ENCODE results near the gene RPL15. TPM values are rescaled to one million over a fixed set of nuclear protein-coding genes. Genes with fewer than 3 reads are reported as not detected.
A peak's percentile ranks its signal among the peaks of the same experiment; 100 is the strongest.

RPL15 gene
- total RNA-seq, 2 donors from 2014 or later: 608 to 1,311 TPM

DNA sequence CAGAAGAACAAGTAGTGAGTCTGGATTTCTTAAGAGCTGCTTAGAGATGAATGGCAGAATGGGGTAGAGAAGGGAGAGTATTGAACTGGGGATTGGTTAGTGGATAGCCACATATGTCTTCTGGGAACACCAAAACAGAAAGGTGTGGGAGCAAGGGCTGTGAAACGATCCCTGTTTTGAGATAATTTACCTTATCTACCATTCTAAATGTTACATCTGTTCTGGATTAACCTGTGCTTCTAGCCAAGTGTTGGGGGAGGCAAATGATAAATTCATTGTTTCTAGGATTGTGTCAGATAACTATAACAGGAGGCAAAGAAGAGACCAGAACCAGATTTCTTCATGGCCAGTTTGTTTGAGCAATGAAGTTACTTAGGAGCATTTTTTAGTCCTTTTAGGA, 36.6 kb downstream of the RPL15 start:
- no peak overlapping the region for H3K4me3 ChIP-seq
- TF ChIP-seq, protein P1, sequence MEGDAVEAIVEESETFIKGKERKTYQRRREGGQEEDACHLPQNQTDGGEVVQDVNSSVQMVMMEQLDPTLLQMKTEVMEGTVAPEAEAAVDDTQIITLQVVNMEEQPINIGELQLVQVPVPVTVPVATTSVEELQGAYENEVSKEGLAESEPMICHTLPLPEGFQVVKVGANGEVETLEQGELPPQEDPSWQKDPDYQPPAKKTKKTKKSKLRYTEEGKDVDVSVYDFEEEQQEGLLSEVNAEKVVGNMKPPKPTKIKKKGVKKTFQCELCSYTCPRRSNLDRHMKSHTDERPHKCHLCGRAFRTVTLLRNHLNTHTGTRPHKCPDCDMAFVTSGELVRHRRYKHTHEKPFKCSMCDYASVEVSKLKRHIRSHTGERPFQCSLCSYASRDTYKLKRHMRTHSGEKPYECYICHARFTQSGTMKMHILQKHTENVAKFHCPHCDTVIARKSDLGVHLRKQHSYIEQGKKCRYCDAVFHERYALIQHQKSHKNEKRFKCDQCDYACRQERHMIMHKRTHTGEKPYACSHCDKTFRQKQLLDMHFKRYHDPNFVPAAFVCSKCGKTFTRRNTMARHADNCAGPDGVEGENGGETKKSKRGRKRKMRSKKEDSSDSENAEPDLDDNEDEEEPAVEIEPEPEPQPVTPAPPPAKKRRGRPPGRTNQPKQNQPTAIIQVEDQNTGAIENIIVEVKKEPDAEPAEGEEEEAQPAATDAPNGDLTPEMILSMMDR (IDR thresholded peaks at IDR 0.05): no peak
- peaks cover 0 to 62% of the 10 kb centered on the region in 2 donors for H3K4me1 ChIP-seq
- no peaks in the 10 kb centered on the region for H3K9me3 ChIP-seq
- no peak for DNase-seq (ENCODE audit: low spot score)
- H3K27me3 ChIP-seq: no peaks in the 10 kb centered on the region
- H3K36me3 ChIP-seq: peaks cover 11% of the 10 kb centered on the region
- no peak overlapping the region for H3K27ac ChIP-seq

DNA sequence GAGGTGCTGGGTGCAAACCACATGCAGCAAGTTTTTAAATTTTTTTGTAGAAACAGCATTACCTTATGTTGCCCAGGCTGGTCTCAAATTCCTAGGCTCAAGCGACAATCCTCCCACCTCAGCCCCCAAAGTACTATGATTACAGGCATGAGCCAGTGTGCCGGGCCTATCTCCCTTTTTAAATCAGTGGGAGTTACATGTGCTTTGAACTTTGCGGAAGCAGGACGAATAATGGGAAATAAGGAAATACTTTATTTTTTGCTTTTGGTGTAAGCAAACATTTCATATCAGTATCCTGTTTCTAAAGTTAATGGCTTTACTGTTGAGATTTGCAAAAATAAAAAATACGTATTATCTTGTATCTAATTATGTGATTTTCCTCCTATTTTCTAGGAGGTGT, 37.2 kb downstream of the RPL15 start:
- Histone ChIP-seq H3K4me1 (peaks cover 0 to 61% of the 10 kb centered on the region in 2 donors), H3K9me3 (no peaks in the 10 kb centered on the region)
- TF ChIP-seq, protein P1 (IDR thresholded peaks at IDR 0.05): no peak

DNA sequence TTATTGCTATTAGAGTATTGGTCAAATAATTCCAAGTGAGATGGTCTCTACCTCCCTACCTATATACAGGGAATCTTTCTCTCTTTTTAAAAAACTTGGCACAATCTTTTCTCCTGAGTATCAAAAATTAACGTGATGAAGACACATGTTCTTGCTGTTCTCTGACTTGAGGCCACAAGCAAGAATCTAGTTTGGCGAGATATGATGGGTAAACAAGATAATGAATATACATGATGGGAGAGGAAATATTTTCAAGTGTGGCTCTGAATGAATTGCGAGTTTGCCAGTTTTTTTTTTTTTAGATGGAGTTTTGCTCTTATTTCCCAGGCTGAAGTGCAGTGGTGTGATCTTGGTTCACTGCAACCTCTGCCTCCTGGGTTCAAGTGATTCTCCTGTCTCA, 39.8 kb downstream of the RPL15 start:
- no peak for DNase-seq (ENCODE audit: low spot score)
- Histone ChIP-seq H3K4me3 (no peak overlapping the region), H3K9me3 (no peaks in the 10 kb centered on the region), H3K36me3 (peaks cover 27% of the 10 kb centered on the region), H3K4me1 (peaks cover 0 to 38% of the 10 kb centered on the region in 2 donors), H3K27me3 (no peaks in the 10 kb centered on the region), H3K27ac (no peak overlapping the region)
- TF ChIP-seq, protein P1 (IDR thresholded peaks at IDR 0.05): no peak

More for the DNA sequence above, 37.2 kb downstream of the RPL15 start:
- no peak overlapping the region for H3K4me3 ChIP-seq
- no peak for DNase-seq (ENCODE audit: low spot score)
- no peaks in the 10 kb centered on the region for H3K27me3 ChIP-seq
- H3K36me3 ChIP-seq: peaks cover 11% of the 10 kb centered on the region
- H3K27ac ChIP-seq: no peak overlapping the region

DNA sequence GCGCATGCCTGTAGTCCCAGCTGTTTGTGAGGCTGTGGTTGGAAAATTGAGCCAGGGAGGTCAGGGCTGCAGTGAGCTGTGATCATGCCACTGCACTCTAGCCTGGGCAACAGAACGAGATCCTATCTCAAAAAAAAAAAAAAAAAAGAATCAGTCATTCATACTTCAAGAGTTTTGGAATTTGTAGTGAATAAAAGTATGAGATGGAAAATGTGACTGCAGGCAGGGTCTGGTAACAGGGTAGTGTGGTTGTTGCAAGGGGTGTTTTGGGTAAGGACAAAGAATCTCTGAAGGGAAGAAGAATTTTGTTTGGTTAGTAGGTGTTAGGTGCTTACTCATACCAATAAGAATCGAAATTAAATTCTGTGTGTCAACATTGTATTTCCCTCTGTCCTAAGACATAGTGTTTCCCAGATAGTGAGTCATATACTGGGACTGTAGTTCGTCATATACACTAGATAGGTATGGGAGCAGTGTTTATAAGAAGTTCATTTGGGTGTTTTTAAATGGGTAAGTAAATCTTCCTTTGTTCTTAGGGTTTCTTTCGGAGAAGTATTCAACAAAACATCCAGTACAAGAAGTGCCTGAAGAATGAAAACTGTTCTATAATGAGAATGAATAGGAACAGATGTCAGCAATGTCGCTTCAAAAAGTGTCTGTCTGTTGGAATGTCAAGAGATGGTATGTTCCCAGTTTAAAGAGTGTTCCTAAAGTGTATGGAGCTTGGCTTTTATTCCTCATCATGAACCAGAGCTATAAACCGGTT, 42.4 kb downstream of the RPL15 start:
- Histone ChIP-seq H3K36me3 (peaks cover 34% of the 10 kb centered on the region), H3K4me3 (no peak overlapping the region), H3K27ac (peak overlapping the region in 1 of 2 donors; percentile 20), H3K9me3 (no peaks in the 10 kb centered on the region), H3K27me3 (no peaks in the 10 kb centered on the region), H3K4me1 (peaks cover 0 to 17% of the 10 kb centered on the region in 2 donors)
- no peak for DNase-seq (ENCODE audit: low spot score)
- TF ChIP-seq, protein P1 (IDR thresholded peaks at IDR 0.05): no peak

DNA sequence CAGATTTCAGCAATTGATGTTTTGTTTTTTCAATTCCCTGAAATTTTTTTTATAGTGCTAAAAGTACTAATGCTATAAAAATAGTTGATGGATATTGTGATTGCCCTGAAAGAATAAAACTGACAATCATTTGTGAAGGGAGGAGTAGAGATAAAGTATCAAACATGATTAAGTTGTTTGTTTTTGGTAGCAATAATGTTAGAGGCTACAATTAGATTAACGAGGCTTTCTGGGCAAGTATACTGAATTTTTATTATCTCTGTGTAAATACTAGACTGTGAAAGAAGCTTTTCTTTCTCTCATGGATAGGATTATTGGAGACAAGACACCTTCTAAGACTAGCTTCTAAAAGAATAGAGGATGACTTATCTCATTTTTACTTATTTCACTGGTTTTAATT, 43.7 kb downstream of the RPL15 start:
- no peak overlapping the region for H3K4me3 ChIP-seq
- no peaks in the 10 kb centered on the region for H3K9me3 ChIP-seq
- no peak for DNase-seq (ENCODE audit: low spot score)
- TF ChIP-seq, protein P1 (IDR thresholded peaks at IDR 0.05): no peak
- H3K27ac ChIP-seq: no peak overlapping the region
- no peaks in the 10 kb centered on the region for H3K27me3 ChIP-seq
- H3K36me3 ChIP-seq: peaks cover 34% of the 10 kb centered on the region
- peaks cover 0 to 16% of the 10 kb centered on the region in 2 donors for H3K4me1 ChIP-seq
